HEK293 (cell line): ENCODE measurements around the gene PDZRN3.

ENCODE experiments used
- CTCF ChIA-PET: fragments of 350-600 bp; formaldehyde crosslinking; extraction: SDS; loops from one replicate; lab custom pipeline; 2021; ENCODE audit warnings: antibody characterized with exemption; lab: Yijun Ruan, JAX
- POLR2A ChIA-PET: fragments of 300-600 bp; formaldehyde crosslinking; extraction: SDS; loops from one replicate; lab custom pipeline; 2020; ENCODE audit warnings: antibody characterized with exemption, inconsistent platforms; lab: Yijun Ruan, JAX
- H3K27ac ChIP-seq: fragments of 200-500 bp; sonication (Bioruptor generic); 2 replicates; pipeline ENCODE4 v1.5.1; 2014; ENCODE audit warnings: low read depth, low read length, control low read depth, inconsistent platforms; ENCODE audit errors: extremely low read depth
- H3K36me3 ChIP-seq, 2 experiments: fragments of 200-500 bp in 1 of 2; sonication (Bioruptor generic) in 1 of 2; 1 replicate in 1 of 2; 2 replicates in 1 of 2; pipeline ENCODE4 v1.5.1; 2014 to 2017; ENCODE audit warnings: inconsistent platforms in 2 of 2, low read length in 2 of 2; ENCODE audit not compliant: control insufficient read depth in 2 of 2, insufficient read depth in 1 of 2
- H3K4me1 ChIP-seq: fragments of 200-500 bp; sonication (Bioruptor generic); 2 replicates; pipeline ENCODE4 v1.5.1; 2014; ENCODE audit warnings: mild to moderate bottlenecking, low read length, inconsistent platforms; ENCODE audit not compliant: control insufficient read depth, insufficient read depth
- H3K4me3 ChIP-seq: 2 replicates; pipeline ENCODE4 v1.5.1; 2011; ENCODE audit warnings: low read depth, mild to moderate bottlenecking, control low read depth, low read length, moderate library complexity
- H3K9me3 ChIP-seq: fragments of 200-500 bp; sonication (Bioruptor generic); 2 replicates; pipeline ENCODE4 v1.5.1; 2014; ENCODE audit warnings: low read depth, low read length, inconsistent platforms; ENCODE audit not compliant: control insufficient read depth, insufficient read depth
- BCL11B ChIP-seq: fragments of 450-650 bp; formaldehyde crosslinking; IDR thresholded peaks from 2 replicates; pipeline ENCODE4 v1.5.1; 2016; ENCODE audit warnings: low read depth, missing biosample characterization, missing genetic modification characterization
- KLF1 ChIP-seq: fragments of 450-650 bp; formaldehyde crosslinking; IDR thresholded peaks from 2 replicates; pipeline ENCODE4 v1.5.1; 2016; ENCODE audit warnings: missing biosample characterization, missing genetic modification characterization
- KLF9 ChIP-seq: fragments of 450-650 bp; formaldehyde crosslinking; IDR thresholded peaks from 2 replicates; pipeline ENCODE4 v1.5.1; 2016; ENCODE audit warnings: missing biosample characterization, missing genetic modification characterization, low read depth
- SCRT2 ChIP-seq: fragments of 450-650 bp; formaldehyde crosslinking; IDR thresholded peaks from 2 replicates; pipeline ENCODE4 v1.5.1; 2016; ENCODE audit warnings: missing biosample characterization, missing genetic modification characterization
- SP7 ChIP-seq: fragments of 450-650 bp; formaldehyde crosslinking; IDR thresholded peaks from 2 replicates; pipeline ENCODE4 v1.5.1; 2016; ENCODE audit warnings: missing biosample characterization, missing genetic modification characterization
- TCF7L2 ChIP-seq: IDR thresholded peaks from 2 replicates; pipeline ENCODE4 v1.6.1; 2011; ENCODE audit warnings: low read depth, mild to moderate bottlenecking, inconsistent platforms, low read length, moderate library complexity, borderline replicate concordance
- ZBTB21 ChIP-seq: fragments of 450-650 bp; formaldehyde crosslinking; IDR thresholded peaks from 2 replicates; pipeline ENCODE4 v1.5.1; 2017; ENCODE audit warnings: missing biosample characterization, missing genetic modification characterization
- ZBTB8A ChIP-seq: fragments of 450-650 bp; formaldehyde crosslinking; IDR thresholded peaks from 2 replicates; pipeline ENCODE4 v1.5.1; 2016; ENCODE audit warnings: missing biosample characterization, missing genetic modification characterization
- ZNF169 ChIP-seq: fragments of 450-650 bp; formaldehyde crosslinking; IDR thresholded peaks from 2 replicates; pipeline ENCODE4 v1.5.1; 2016; ENCODE audit warnings: missing biosample characterization, missing genetic modification characterization
- ZNF184 ChIP-seq: fragments of 450-650 bp; IDR thresholded peaks from 2 replicates; pipeline ENCODE4 v1.5.1; 2018; ENCODE audit warnings: missing biosample characterization, mild to moderate bottlenecking, missing genetic modification characterization
- ZNF629 ChIP-seq: fragments of 450-650 bp; formaldehyde crosslinking; IDR thresholded peaks from 2 replicates; pipeline ENCODE4 v1.5.1; 2017; ENCODE audit warnings: missing biosample characterization, missing genetic modification characterization
- ZNF660 ChIP-seq: fragments of 450-650 bp; IDR thresholded peaks from 2 replicates; pipeline ENCODE4 v1.5.1; 2018; ENCODE audit warnings: missing biosample characterization, mild to moderate bottlenecking, missing genetic modification characterization
- ZNF830 ChIP-seq: fragments of 450-650 bp; IDR thresholded peaks from 2 replicates; pipeline ENCODE4 v1.5.0; 2018; ENCODE audit warnings: missing biosample characterization, missing genetic modification characterization, low read depth, mild to moderate bottlenecking, moderate library complexity
- TF ChIP-seq, protein P1 (sequence below): fragments of 450-650 bp; formaldehyde crosslinking; IDR thresholded peaks from 2 replicates; pipeline ENCODE4 v1.5.1; 2017; ENCODE audit warnings: missing biosample characterization, missing genetic modification characterization
- TF ChIP-seq, protein P2 (sequence below): fragments of 450-650 bp; formaldehyde crosslinking; IDR thresholded peaks from 2 replicates; pipeline ENCODE4 v1.5.1; 2016; ENCODE audit warnings: missing biosample characterization, missing genetic modification characterization
- TF ChIP-seq, protein P3 (sequence below): fragments of 450-650 bp; formaldehyde crosslinking; IDR thresholded peaks from 2 replicates; pipeline ENCODE4 v1.5.1; 2016; ENCODE audit warnings: missing biosample characterization, missing genetic modification characterization

Gene PDZRN3

GRCh38 chr3:73582535-73582934 lies 42.2 kb downstream of the PDZRN3 start:
- no peaks in the 10 kb centered on the region for H3K9me3 ChIP-seq
- CTCF ChIA-PET = no interaction called here
- TF ChIP-seq SP7 (tag by site-specific recombination) = no peak
- TF ChIP-seq BCL11B (tag by site-specific recombination) = no peak
- TF ChIP-seq ZNF169 (tag by site-specific recombination) = no peak
- no peak for TF ChIP-seq KLF9 (tag by site-specific recombination)
- TF ChIP-seq, all 188 proteins: peak for 0
- no peak overlapping the region for H3K27ac ChIP-seq
- no peaks in the 10 kb centered on the region for H3K36me3 ChIP-seq
- POLR2A ChIA-PET = no interaction called here
- no peaks in the 10 kb centered on the region for H3K4me1 ChIP-seq
- no peak overlapping the region for H3K4me3 ChIP-seq

- no peaks in the 10 kb centered on the region for H3K36me3 ChIP-seq
- no peak overlapping the region for H3K4me3 ChIP-seq
- no peaks in the 10 kb centered on the region for H3K9me3 ChIP-seq
- ChIA-PET POLR2A (no interaction called here), CTCF (no interaction called here)
- TF ChIP-seq KLF1 (tag by site-specific recombination) = no peak
- TF ChIP-seq, protein P1, sequence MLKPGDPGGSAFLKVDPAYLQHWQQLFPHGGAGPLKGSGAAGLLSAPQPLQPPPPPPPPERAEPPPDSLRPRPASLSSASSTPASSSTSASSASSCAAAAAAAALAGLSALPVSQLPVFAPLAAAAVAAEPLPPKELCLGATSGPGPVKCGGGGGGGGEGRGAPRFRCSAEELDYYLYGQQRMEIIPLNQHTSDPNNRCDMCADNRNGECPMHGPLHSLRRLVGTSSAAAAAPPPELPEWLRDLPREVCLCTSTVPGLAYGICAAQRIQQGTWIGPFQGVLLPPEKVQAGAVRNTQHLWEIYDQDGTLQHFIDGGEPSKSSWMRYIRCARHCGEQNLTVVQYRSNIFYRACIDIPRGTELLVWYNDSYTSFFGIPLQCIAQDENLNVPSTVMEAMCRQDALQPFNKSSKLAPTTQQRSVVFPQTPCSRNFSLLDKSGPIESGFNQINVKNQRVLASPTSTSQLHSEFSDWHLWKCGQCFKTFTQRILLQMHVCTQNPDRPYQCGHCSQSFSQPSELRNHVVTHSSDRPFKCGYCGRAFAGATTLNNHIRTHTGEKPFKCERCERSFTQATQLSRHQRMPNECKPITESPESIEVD = no peak
- no peak for TF ChIP-seq ZBTB8A (tag by site-specific recombination)
- no peak overlapping the region for H3K27ac ChIP-seq
- H3K4me1 ChIP-seq = no peaks in the 10 kb centered on the region
Observed at GRCh38 chr3:73581134-73581846, 43.5 kb downstream of the PDZRN3 start.

DNA sequence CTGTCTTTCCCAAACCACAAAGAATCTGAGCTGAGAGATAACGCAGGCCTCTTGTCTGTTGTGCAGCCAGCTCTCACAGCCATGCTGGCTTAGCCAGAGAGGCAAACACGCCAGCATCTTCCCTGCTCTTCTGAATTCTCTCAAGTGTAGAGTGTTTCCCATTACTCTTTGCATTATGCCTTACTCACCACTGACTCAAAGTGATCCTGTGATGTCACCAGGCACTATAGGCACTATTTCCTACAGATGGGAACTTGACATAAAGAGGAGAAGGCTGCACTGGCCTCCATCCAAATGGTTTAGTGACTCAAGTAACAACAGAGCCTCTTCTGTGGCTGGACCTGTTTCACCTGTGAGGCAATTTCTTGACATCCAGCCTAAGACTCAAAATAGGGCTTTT lies 44.4 kb downstream of the PDZRN3 start:
- TF ChIP-seq, protein P2, sequence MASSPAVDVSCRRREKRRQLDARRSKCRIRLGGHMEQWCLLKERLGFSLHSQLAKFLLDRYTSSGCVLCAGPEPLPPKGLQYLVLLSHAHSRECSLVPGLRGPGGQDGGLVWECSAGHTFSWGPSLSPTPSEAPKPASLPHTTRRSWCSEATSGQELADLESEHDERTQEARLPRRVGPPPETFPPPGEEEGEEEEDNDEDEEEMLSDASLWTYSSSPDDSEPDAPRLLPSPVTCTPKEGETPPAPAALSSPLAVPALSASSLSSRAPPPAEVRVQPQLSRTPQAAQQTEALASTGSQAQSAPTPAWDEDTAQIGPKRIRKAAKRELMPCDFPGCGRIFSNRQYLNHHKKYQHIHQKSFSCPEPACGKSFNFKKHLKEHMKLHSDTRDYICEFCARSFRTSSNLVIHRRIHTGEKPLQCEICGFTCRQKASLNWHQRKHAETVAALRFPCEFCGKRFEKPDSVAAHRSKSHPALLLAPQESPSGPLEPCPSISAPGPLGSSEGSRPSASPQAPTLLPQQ (tag by site-specific recombination) = 0 out of 2 replicates have a peak, but pooled peaks have one; percentile 20
- peak; percentile 80 for TF ChIP-seq ZBTB21
- peak; percentile 44; the same call in 1 of the 2 replicates for TF ChIP-seq ZNF184 (tag by site-specific recombination)
- TF ChIP-seq ZNF830 (tag by site-specific recombination) = no peak
- 0 out of 2 replicates have a peak, but pooled peaks have one; percentile 67 for TF ChIP-seq ZNF660 (tag by site-specific recombination)
- TF ChIP-seq ZNF629 (tag by site-specific recombination) = peak; percentile 90
- no peak for TF ChIP-seq TCF7L2
- peak; percentile 55; the same call in 1 of the 2 replicates for TF ChIP-seq SCRT2 (tag by site-specific recombination)
- TF ChIP-seq, protein P3, sequence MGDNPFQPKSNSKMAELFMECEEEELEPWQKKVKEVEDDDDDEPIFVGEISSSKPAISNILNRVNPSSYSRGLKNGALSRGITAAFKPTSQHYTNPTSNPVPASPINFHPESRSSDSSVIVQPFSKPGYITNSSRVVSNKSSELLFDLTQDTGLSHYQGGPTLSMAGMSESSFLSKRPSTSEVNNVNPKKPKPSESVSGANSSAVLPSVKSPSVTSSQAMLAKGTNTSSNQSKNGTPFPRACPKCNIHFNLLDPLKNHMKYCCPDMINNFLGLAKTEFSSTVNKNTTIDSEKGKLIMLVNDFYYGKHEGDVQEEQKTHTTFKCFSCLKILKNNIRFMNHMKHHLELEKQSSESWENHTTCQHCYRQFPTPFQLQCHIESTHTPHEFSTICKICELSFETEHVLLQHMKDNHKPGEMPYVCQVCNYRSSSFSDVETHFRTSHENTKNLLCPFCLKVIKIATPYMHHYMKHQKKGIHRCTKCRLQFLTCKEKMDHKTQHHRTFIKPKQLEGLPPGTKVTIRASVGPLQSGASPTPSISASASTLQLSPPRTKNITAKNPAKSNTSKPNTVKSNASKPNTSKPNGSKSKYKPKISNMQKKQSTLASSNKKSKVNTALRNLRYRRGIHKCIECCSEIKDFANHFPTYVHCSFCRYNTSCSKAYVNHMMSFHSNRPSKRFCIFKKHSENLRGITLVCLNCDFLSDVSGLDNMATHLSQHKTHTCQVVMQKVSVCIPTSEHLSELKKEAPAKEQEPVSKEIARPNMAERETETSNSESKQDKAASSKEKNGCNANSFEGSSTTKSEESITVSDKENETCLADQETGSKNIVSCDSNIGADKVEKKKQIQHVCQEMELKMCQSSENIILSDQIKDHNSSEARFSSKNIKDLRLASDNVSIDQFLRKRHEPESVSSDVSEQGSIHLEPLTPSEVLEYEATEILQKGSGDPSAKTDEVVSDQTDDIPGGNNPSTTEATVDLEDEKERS (tag by site-specific recombination) = no peak
- no peak overlapping the region for H3K27ac ChIP-seq
- H3K36me3 ChIP-seq = no peaks in the 10 kb centered on the region
- H3K4me1 ChIP-seq = no peaks in the 10 kb centered on the region
- CTCF ChIA-PET = no interaction called here
- no peak overlapping the region for H3K4me3 ChIP-seq
- no peaks in the 10 kb centered on the region for H3K9me3 ChIP-seq
- POLR2A ChIA-PET = no interaction called here
